ACC112 (cell line): ENCODE data around the gene ZNF205.

ENCODE experiments used
- H2AFZ ChIP-seq: fragments of 200-600 bp; sonication (generic); one replicate; pipeline ENCODE4 v1.6.0; 2017; ENCODE audit warnings: antibody characterized with exemption, low read length; ENCODE audit not compliant: unreplicated experiment
- H3K27ac ChIP-seq: fragments of 200-600 bp; sonication (generic); 2 replicates; pipeline ENCODE4 v1.5.1; 2014; ENCODE audit warnings: low read depth, mild to moderate bottlenecking, antibody characterized with exemption, low read length, moderate library complexity
- H3K27me3 ChIP-seq: fragments of 200-600 bp; sonication (generic); 2 replicates; pipeline ENCODE4 v1.6.1; 2014; ENCODE audit warnings: mild to moderate bottlenecking, antibody characterized with exemption, low read length, moderate library complexity, mixed read lengths; ENCODE audit not compliant: insufficient read depth
- H3K36me3 ChIP-seq: fragments of 200-600 bp; sonication (generic); 2 replicates; pipeline ENCODE4 v1.6.1; 2016; ENCODE audit warnings: mild to moderate bottlenecking, antibody characterized with exemption, low read length, moderate library complexity, mixed read lengths; ENCODE audit not compliant: insufficient read depth
- H3K4me1 ChIP-seq: fragments of 200-600 bp; sonication (generic); one replicate; pipeline ENCODE4 v1.6.1; 2016; ENCODE audit warnings: low read length, mixed read lengths; ENCODE audit not compliant: insufficient read depth, unreplicated experiment, control insufficient read depth
- H3K4me3 ChIP-seq: fragments of 200-600 bp; sonication (generic); 2 replicates; pipeline ENCODE4 v1.5.1; 2014; ENCODE audit warnings: mild to moderate bottlenecking, low read depth, low read length
- H3K79me2 ChIP-seq: fragments of 200-600 bp; sonication (generic); one replicate; pipeline ENCODE4 v1.6.0; 2016; ENCODE audit warnings: low read length; ENCODE audit not compliant: control insufficient read depth, unreplicated experiment, insufficient read depth

Gene ZNF205

GRCh38 chr16:3085868-3086595 lies 26.4 kb upstream of the ZNF205 start:
- Histone ChIP-seq H2AFZ (no peak overlapping the region), H3K36me3 (no peaks in the 10 kb centered on the region), H3K4me3 (no peak overlapping the region), H3K79me2 (no peaks in the 10 kb centered on the region), H3K27ac (no peak overlapping the region), H3K4me1 (no peaks in the 10 kb centered on the region), H3K27me3 (no peaks in the 10 kb centered on the region)

GRCh38 chr16:3086596-3087242 lies 25.7 kb upstream of the ZNF205 start:
- no peak overlapping the region for H2AFZ ChIP-seq

GRCh38 chr16:3087243-3088235 lies 24.8 kb upstream of the ZNF205 start:
- H3K27ac ChIP-seq = no peak overlapping the region
- peaks cover 8% of the 10 kb centered on the region for H3K27me3 ChIP-seq
- H3K36me3 ChIP-seq = no peaks in the 10 kb centered on the region
- no peak overlapping the region for H3K4me3 ChIP-seq
- no peaks in the 10 kb centered on the region for H3K4me1 ChIP-seq
- no peaks in the 10 kb centered on the region for H3K79me2 ChIP-seq
- no peak overlapping the region for H2AFZ ChIP-seq

More at GRCh38 chr16:3086596-3087242, 25.7 kb upstream of the ZNF205 start:
- H3K79me2 ChIP-seq = no peaks in the 10 kb centered on the region
- no peaks in the 10 kb centered on the region for H3K36me3 ChIP-seq
- H3K4me1 ChIP-seq = no peaks in the 10 kb centered on the region
- H3K4me3 ChIP-seq = no peak overlapping the region
- no peaks in the 10 kb centered on the region for H3K27me3 ChIP-seq
- H3K27ac ChIP-seq = no peak overlapping the region

DNA sequence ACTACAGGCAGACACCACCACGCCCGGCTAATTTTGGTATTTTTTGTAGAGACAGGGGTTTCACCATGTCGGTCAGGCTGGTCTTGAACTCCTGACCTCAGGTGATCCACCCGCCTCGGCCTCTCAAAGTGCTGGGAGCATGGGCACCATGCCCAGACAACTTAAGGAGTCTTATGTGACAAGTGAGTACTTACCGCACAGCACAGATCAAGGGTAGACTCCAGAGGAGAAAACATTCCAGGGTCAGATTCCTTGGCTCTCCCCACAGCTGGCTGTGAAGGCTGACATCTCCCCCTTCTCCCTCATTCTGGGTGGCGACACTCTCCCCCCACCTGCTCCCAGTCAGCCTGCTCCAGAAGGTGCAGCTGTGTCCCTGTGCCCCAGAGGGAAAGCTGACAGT lies 23.9 kb upstream of the ZNF205 start:
- peaks cover 10% of the 10 kb centered on the region for H3K27me3 ChIP-seq

GRCh38 chr16:3088925-3089716 lies 23.3 kb upstream of the ZNF205 start:
- Histone ChIP-seq H3K4me1 (no peaks in the 10 kb centered on the region), H3K4me3 (no peak overlapping the region), H3K27ac (no peak overlapping the region), H3K27me3 (peaks cover 10% of the 10 kb centered on the region), H2AFZ (no peak overlapping the region), H3K79me2 (no peaks in the 10 kb centered on the region), H3K36me3 (no peaks in the 10 kb centered on the region)

More for the DNA sequence above, 23.9 kb upstream of the ZNF205 start:
- Histone ChIP-seq H3K27ac (no peak overlapping the region), H3K36me3 (no peaks in the 10 kb centered on the region), H3K79me2 (no peaks in the 10 kb centered on the region), H3K4me1 (no peaks in the 10 kb centered on the region), H3K4me3 (no peak overlapping the region), H2AFZ (no peak overlapping the region)

GRCh38 chr16:3089717-3090592 lies 22.4 kb upstream of the ZNF205 start:
- Histone ChIP-seq H3K27ac (no peak overlapping the region), H3K4me3 (no peak overlapping the region), H2AFZ (no peak overlapping the region), H3K27me3 (peaks cover 10% of the 10 kb centered on the region), H3K4me1 (no peaks in the 10 kb centered on the region), H3K79me2 (no peaks in the 10 kb centered on the region), H3K36me3 (no peaks in the 10 kb centered on the region)

GRCh38 chr16:3091551-3091950 lies 20.8 kb upstream of the ZNF205 start:
- Histone ChIP-seq H3K79me2 (no peaks in the 10 kb centered on the region), H3K27ac (no peak overlapping the region), H3K4me3 (no peak overlapping the region), H2AFZ (no peak overlapping the region), H3K27me3 (peaks cover 10% of the 10 kb centered on the region), H3K36me3 (no peaks in the 10 kb centered on the region), H3K4me1 (no peaks in the 10 kb centered on the region)

- Histone ChIP-seq H3K4me3 (no peak overlapping the region), H3K79me2 (no peaks in the 10 kb centered on the region), H3K36me3 (no peaks in the 10 kb centered on the region), H3K27me3 (peaks cover 10% of the 10 kb centered on the region), H3K27ac (no peak overlapping the region), H2AFZ (no peak overlapping the region), H3K4me1 (no peaks in the 10 kb centered on the region)
Observed at GRCh38 chr16:3092501-3092941, 19.9 kb upstream of the ZNF205 start.

DNA sequence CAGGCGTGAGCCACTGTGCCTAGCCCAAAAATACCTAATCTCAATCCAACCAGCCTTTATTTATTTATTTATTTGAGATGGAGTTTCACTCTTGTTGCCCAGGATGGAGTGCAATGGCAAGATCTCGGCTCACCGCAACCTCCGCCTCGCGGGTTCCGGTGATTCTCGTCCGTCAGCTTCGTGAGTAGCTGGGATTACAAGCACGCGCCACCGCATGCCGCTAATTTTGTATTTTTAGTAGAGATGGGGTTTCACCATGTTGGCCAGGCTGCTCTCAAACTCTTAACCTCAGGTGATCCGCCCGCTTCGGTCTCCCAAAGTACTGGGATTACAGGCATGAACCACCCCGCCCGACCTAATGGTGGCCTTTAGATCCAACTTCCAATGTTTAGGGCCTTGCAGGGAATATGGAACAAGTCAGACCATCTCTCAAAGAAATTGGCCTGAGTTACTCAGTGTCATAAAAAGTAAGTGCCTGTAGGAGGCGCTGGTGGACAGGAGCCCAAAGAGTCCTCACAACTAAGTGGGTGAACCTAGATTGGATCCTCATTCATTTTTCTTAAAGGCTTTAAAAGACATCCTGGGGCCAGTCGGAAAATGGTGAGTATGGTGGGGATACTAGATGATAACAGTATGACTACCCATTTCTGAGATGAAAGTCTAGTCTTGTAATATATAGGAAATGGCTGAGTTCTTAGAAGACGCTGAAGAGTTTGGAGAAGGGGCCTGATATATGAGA lies 17.9 kb upstream of the ZNF205 start:
- Histone ChIP-seq H2AFZ (no peak overlapping the region), H3K27me3 (peaks cover 13% of the 10 kb centered on the region), H3K36me3 (no peaks in the 10 kb centered on the region), H3K27ac (no peak overlapping the region), H3K79me2 (no peaks in the 10 kb centered on the region), H3K4me1 (no peaks in the 10 kb centered on the region), H3K4me3 (no peak overlapping the region)
